ENCODE results near the gene RAB31. TPM values are rescaled to one million over a fixed set of nuclear protein-coding genes. Genes with fewer than 3 reads are reported as not detected.

Gene RAB31
- total RNA-seq, 1 experiment from 2014 or later: 32.9 TPM

DNA sequence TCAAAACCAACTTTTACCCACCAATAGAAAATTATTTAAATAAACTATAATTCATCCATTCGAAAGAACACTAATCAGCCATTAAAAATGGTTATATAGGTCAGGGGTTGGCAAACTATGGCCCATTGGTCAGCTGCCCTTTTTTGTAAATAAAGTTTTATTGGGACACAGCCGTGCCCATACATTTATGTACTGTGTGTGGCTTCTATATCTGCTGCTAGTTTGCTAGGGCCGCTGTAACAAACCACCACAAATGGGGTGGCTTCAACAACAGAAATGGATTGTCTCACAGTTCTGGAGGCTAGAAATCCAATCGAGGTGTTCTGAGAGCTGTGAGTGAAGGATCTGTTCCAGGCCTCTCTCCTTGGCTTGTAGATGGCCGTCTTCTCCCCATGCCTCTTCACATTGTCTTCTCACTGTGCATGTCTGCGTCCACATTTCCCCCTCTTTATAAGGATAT lies 170.7 kb downstream of the RAB31 start:
- Mint-ChIP-seq H3K27me3 (ENCODE audit: low read depth) (no peaks in the 10 kb centered on the region; the same call in 1 of the 2 replicates), H3K9me3 (no peaks in the 10 kb centered on the region), H3K36me3 (no peaks in the 10 kb centered on the region), H3K4me1 (peaks cover 5% of the 10 kb centered on the region), H3K27ac (no peak overlapping the region), H3K4me3 (no peak overlapping the region)
- ATAC-seq (no peak), DNase-seq (ENCODE audit: low spot score) (no peak)
- TF ChIP-seq GRHL2 (CRISPR knock-in tag; IDR thresholded peaks at IDR 0.05; ENCODE audit: insufficient replicate concordance, severe bottlenecking) (no peak), ZNF317 (CRISPR knock-in tag; IDR thresholded peaks at IDR 0.05; ENCODE audit: borderline replicate concordance, low read depth) (no peak), ZNF263 (CRISPR knock-in tag; IDR thresholded peaks at IDR 0.05; ENCODE audit: low read depth) (no peak), IRF2 (CRISPR knock-in tag; IDR thresholded peaks at IDR 0.05; ENCODE audit: borderline replicate concordance, low read depth) (no peak), AFF4 (CRISPR knock-in tag; IDR thresholded peaks at IDR 0.05; ENCODE audit: borderline replicate concordance) (no peak), ZNF532 (CRISPR knock-in tag; IDR thresholded peaks at IDR 0.05; ENCODE audit: borderline replicate concordance) (no peak), NFE2L1 (CRISPR knock-in tag; IDR thresholded peaks at IDR 0.05) (no peak), ATF1 (CRISPR knock-in tag; IDR thresholded peaks at IDR 0.05) (no peak), ETV6 (CRISPR knock-in tag; IDR thresholded peaks at IDR 0.05) (no peak), FOXK1 (CRISPR knock-in tag; IDR thresholded peaks at IDR 0.05) (no peak), USF2 (CRISPR knock-in tag; IDR thresholded peaks at IDR 0.05) (no peak), KAT7 (CRISPR knock-in tag; IDR thresholded peaks at IDR 0.05; ENCODE audit: borderline replicate concordance) (no peak), ZNF219 (CRISPR knock-in tag; IDR thresholded peaks at IDR 0.05; ENCODE audit: borderline replicate concordance) (no peak), E2F5 (CRISPR knock-in tag; IDR thresholded peaks at IDR 0.05) (no peak), CREM (CRISPR knock-in tag; IDR thresholded peaks at IDR 0.05) (no peak)
- TF ChIP-seq, protein P1, sequence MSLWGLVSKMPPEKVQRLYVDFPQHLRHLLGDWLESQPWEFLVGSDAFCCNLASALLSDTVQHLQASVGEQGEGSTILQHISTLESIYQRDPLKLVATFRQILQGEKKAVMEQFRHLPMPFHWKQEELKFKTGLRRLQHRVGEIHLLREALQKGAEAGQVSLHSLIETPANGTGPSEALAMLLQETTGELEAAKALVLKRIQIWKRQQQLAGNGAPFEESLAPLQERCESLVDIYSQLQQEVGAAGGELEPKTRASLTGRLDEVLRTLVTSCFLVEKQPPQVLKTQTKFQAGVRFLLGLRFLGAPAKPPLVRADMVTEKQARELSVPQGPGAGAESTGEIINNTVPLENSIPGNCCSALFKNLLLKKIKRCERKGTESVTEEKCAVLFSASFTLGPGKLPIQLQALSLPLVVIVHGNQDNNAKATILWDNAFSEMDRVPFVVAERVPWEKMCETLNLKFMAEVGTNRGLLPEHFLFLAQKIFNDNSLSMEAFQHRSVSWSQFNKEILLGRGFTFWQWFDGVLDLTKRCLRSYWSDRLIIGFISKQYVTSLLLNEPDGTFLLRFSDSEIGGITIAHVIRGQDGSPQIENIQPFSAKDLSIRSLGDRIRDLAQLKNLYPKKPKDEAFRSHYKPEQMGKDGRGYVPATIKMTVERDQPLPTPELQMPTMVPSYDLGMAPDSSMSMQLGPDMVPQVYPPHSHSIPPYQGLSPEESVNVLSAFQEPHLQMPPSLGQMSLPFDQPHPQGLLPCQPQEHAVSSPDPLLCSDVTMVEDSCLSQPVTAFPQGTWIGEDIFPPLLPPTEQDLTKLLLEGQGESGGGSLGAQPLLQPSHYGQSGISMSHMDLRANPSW (CRISPR knock-in tag; conservative IDR thresholded peaks at IDR 0.05; ENCODE audit: low read depth): no peak
- TF ChIP-seq, protein P2, sequence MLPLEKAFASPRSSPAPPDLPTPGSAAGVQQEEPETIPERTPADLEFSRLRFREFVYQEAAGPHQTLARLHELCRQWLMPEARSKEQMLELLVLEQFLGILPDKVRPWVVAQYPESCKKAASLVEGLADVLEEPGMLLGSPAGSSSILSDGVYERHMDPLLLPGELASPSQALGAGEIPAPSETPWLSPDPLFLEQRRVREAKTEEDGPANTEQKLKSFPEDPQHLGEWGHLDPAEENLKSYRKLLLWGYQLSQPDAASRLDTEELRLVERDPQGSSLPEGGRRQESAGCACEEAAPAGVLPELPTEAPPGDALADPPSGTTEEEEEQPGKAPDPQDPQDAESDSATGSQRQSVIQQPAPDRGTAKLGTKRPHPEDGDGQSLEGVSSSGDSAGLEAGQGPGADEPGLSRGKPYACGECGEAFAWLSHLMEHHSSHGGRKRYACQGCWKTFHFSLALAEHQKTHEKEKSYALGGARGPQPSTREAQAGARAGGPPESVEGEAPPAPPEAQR (CRISPR knock-in tag; IDR thresholded peaks at IDR 0.05): no peak
- TF ChIP-seq, protein P3, sequence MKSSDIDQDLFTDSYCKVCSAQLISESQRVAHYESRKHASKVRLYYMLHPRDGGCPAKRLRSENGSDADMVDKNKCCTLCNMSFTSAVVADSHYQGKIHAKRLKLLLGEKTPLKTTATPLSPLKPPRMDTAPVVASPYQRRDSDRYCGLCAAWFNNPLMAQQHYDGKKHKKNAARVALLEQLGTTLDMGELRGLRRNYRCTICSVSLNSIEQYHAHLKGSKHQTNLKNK (CRISPR knock-in tag; IDR thresholded peaks at IDR 0.05): no peak
- TF ChIP-seq, protein P4, sequence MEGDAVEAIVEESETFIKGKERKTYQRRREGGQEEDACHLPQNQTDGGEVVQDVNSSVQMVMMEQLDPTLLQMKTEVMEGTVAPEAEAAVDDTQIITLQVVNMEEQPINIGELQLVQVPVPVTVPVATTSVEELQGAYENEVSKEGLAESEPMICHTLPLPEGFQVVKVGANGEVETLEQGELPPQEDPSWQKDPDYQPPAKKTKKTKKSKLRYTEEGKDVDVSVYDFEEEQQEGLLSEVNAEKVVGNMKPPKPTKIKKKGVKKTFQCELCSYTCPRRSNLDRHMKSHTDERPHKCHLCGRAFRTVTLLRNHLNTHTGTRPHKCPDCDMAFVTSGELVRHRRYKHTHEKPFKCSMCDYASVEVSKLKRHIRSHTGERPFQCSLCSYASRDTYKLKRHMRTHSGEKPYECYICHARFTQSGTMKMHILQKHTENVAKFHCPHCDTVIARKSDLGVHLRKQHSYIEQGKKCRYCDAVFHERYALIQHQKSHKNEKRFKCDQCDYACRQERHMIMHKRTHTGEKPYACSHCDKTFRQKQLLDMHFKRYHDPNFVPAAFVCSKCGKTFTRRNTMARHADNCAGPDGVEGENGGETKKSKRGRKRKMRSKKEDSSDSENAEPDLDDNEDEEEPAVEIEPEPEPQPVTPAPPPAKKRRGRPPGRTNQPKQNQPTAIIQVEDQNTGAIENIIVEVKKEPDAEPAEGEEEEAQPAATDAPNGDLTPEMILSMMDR (IDR thresholded peaks at IDR 0.05): no peak
- CTCF ChIA-PET: no interaction called here
- POLR2A ChIA-PET: no interaction called here

All from WTC11 (cell line).